Glomerular visceral epithelial cell (primary cell): ENCODE measurements around the gene SLC38A9.
"Not testable (repeated sequence)": the region's sequence is repeated elsewhere in the genome, so short reads cannot be mapped to it uniquely, and the experiment has no call there.

Experiments used
- DNase-seq: peaks from one replicate; pipeline ENCODE4 v3.0.0-alpha.2; 2016; ENCODE audit errors: extremely low spot score

The SLC38A9 gene

GRCh38 chr5:55708732-55709131, 3.4 kb downstream of the SLC38A9 start:
- DNase-seq, result peak; percentile 20

- DNase-seq, result no peak
These were observed 5.9 kb downstream of the SLC38A9 start for GRCh38 chr5:55706230-55706629.

GRCh38 chr5:55702598-55703345, 9.4 kb downstream of the SLC38A9 start:
- no peak for DNase-seq

- DNase-seq, result no peak
These were observed 10.5 kb downstream of the SLC38A9 start for GRCh38 chr5:55701462-55702103.

DNA sequence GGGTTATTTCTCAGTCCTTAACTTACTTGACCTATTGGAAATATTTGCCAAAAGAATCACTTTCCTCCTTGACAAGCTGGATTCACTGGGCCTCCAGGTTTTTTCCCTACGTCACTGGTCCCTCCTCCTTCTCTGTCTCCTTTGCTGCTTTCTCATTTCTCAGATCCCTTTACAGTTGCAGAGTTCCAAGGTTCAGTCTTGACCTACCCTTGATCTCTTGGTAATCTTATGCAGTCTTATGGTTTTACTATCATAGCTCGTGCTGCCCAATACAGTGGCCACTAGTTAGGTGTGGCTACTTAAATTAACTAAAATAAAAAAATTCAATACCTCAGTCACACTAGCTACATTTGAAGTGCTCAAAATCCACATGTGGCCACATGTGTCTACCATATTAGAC, 11.4 kb downstream of the SLC38A9 start:
- no peak for DNase-seq

- DNase-seq, result no peak
These were observed 13.0 kb downstream of the SLC38A9 start for GRCh38 chr5:55699041-55699688.

DNA sequence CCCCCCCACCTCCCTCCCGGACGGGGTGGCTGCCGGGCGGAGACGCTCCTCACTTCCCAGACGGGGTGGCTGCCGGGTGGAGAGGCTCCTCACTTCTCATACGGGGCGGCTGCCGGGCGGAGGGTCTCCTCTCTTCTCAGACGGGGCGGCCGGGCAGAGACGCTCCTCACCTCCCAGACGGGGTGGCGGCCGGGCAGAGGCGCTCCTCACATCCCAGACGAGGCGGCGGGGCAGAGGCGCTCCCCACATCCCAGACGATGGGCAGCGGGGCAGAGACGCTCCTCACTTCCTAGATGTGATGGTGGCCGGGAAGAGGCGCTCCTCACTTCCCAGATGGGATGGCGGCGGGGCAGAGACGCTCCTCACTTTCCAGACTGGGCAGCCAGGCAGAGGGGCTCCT, 15.4 kb downstream of the SLC38A9 start:
- DNase-seq, result not testable (repeated sequence)

GRCh38 chr5:55694152-55694830, 17.8 kb downstream of the SLC38A9 start:
- peak; percentile 34 for DNase-seq

DNA sequence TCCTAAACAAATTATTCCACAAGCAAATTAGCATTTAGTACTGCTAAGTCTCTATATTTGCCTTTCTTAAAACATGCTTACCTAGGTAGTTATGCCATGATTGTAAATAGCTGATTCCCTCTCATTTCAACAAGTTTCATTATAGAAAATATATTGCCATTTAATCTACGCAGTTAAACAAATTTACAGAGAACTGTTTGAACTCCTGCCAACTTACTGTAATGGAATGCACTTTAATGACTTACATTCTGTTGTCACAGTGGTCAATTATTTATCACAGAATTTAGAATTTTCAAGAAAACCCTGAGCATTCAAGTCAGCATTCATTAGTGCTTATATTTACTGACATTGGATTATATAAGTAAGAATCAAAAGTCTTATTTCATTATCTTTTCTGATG, 19.6 kb downstream of the SLC38A9 start:
- DNase-seq, result no peak

DNA sequence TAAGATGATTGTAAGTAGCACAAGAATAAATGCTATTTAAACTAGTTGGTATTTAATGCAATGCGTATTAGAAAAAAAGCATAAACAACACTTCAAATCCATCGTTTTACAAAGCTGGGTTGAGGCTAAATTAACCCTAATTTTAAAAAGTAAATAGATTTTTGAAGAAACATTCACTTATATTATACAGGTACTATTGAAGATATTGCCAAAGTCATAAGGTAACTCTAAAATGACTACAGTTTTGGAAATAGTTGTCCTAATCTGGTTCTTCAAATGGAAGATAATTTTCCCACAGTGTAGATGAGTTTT, 20.1 kb downstream of the SLC38A9 start:
- DNase-seq, result no peak

GRCh38 chr5:55691265-55692105, 20.6 kb downstream of the SLC38A9 start:
- peak; percentile 52 for DNase-seq

GRCh38 chr5:55682071-55682470, 30.1 kb downstream of the SLC38A9 start:
- DNase-seq, result no peak

DNA sequence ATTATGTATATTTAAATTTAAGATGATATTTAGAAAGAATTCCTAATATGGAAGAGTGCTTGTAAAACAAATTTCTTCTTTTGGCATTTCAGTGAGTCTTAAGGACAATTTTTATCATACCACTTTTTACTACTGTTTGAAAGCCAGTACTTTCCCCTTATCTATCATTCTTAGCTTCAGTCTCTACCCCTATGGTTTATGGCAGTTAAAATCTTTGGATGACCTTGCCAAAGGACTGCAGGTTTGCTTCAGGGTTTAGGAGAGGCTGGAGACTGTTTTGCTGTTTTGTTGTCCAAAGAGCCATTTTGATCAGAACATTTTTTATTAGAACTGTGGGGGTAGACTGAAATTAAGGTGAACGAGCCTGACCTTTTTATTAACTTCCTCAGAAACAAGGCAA, 30.8 kb downstream of the SLC38A9 start:
- DNase-seq, result no peak

GRCh38 chr5:55680353-55680752, 31.8 kb downstream of the SLC38A9 start:
- DNase-seq, result no peak

DNA sequence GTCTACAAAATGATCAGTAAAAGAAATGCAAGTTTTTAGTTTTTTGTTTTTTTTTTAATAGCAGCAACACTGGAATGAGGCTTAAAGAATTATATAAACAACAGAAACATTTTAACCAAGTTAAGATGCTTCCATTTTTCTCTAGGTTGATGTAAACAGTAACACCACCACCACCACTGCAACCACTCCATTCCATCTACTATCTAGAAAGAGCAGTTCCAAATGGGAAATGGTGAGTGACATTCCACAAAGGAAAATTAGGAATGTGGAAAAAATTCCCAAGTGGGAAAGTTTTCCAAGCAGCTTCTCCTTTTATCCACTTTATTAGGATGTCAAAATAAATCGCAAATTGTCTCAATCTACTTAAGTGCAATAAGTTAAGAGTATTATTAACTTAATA, 32.6 kb downstream of the SLC38A9 start:
- DNase-seq, result no peak

DNA sequence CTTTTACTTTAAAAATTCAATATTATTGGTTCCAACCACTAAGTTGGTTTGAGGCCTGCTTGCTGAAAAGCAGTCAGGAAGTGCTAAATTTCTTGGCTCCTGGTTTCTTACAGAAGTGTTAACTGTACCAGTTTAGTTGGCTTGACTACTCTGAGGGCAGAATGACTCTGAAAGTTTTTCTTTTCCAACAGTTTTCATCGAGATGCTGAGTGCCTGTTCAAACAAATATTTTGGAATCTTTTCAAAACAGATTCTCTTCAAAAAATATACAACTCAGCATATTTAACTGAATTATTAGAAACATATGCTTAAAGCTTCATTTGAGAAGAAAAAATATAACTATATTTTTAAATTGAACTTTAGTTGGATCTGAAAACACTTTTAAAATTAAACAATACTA, 37.0 kb downstream of the SLC38A9 start:
- DNase-seq, result no peak

DNA sequence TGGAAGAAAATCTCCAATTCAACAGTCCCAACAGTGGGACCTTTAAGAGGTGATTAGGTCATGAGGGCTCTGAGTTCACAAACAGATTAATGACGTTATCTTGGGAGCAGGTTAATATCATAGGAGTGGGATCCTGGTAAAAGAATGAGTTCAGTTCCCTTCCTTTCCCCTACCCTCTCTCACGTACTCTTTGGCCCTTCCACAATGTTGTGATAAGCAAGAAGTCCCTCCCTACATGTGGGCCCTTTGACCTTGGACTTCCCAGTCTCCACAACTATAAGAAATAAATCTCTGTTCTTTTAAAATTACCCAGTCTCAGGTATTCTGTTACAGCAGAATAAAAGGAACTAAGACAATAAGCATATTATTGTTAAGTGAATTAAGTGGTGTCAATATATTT, 37.8 kb downstream of the SLC38A9 start:
- no peak for DNase-seq

- no peak for DNase-seq
These were observed 39.6 kb downstream of the SLC38A9 start for GRCh38 chr5:55672477-55672911.

- no peak for DNase-seq
These were observed 40.1 kb downstream of the SLC38A9 start for GRCh38 chr5:55671975-55672374.

- peak; percentile 79 for DNase-seq
These were observed 43.8 kb downstream of the SLC38A9 start for GRCh38 chr5:55668356-55668755.

DNA sequence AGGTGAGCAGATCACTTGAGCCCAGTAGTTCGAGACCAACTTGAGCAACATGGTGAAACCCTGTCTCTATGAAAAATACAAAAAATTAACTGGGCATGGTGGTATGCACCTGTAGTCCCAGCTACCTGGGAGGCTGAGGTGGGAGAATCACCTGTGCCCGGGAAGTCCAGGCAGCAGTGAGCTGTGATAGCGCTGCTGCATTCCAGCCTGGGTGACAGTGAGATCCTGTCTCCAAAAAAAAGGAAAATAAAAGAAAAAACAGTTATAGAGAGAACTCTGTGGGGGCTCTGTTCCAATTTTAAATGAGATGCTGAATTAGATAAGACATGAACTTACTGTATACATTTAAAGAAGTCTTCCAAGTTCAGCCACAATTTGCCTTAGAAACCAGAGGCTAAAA, 44.2 kb downstream of the SLC38A9 start:
- no peak for DNase-seq

GRCh38 chr5:55665065-55665464, 47.1 kb downstream of the SLC38A9 start:
- no peak for DNase-seq
